Lower leg skin (tissue), 3 donors: ENCODE measurements around the gene NR1D1.

Source experiments
- POLR2A ChIP-seq, 2 donors: fragments of 450-650 bp; IDR thresholded peaks; one replicate each; pipeline ENCODE4 v1.6.1; 2016 to 2017; ENCODE audit warnings: antibody characterized with exemption in 2 of 2, mild to moderate bottlenecking in 1 of 2, moderate library complexity in 1 of 2
- TF ChIP-seq, protein P1 (sequence below), 3 donors: fragments of 450-650 bp; IDR thresholded peaks; one replicate each; pipeline ENCODE4 v1.5.1; 2016; ENCODE audit warnings: antibody characterized with exemption in 3 of 3, mild to moderate bottlenecking in 3 of 3, moderate library complexity in 2 of 3

DNA sequence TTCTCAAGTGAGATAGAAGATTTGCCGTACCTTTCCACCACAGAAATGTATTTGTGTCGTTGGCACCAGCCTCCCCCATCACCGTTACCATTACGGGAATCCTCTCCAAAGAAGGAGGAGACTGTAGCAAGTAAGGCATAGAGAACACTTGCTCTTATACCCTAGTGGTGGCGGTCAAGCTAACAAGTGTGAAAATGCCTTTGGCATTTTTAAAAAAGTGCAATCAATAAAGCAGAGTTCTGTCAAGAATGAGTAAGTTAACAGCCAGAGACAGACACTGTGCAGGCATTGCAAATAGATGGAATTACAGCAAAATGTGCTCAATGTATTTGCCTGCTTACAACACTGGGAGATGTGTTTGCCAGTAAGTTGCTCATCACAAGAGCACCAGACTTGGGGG, 29.1 kb upstream of the NR1D1 start:
- no peak for TF ChIP-seq POLR2A (IDR thresholded peaks at IDR 0.05)
- TF ChIP-seq, protein P1, sequence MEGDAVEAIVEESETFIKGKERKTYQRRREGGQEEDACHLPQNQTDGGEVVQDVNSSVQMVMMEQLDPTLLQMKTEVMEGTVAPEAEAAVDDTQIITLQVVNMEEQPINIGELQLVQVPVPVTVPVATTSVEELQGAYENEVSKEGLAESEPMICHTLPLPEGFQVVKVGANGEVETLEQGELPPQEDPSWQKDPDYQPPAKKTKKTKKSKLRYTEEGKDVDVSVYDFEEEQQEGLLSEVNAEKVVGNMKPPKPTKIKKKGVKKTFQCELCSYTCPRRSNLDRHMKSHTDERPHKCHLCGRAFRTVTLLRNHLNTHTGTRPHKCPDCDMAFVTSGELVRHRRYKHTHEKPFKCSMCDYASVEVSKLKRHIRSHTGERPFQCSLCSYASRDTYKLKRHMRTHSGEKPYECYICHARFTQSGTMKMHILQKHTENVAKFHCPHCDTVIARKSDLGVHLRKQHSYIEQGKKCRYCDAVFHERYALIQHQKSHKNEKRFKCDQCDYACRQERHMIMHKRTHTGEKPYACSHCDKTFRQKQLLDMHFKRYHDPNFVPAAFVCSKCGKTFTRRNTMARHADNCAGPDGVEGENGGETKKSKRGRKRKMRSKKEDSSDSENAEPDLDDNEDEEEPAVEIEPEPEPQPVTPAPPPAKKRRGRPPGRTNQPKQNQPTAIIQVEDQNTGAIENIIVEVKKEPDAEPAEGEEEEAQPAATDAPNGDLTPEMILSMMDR (IDR thresholded peaks at IDR 0.05), result no peak
